Measurements from ENCODE around the gene OLA1.

OLA1 gene

DNA sequence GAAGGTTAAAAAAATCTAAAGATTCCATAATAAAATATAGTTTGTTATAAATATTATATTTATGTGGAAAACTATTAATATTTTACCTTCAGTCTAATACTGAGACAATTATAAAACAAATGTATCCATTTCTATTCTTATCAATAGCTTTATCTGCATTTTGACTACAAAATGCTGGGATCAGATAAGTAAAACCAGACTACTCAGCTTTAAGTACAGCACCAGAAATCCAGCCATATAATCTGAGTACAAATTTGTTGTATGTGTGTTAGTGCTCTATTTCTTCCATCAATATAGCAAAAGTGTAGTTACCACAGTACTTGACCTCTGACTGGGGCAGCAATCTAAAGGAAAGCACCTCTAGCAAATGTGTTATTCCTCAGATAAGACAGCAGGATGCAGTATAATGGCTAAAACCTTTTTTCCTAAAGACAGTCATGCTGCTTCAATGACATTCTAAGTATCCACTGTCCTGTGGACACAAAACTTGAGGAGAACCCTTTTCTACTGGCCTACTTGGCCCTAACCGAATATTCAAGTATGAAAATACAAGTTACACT lies 68.1 kb downstream of the OLA1 start:
- no peak overlapping the region; the same call in 1 of the 2 replicates for H3K27ac ChIP-seq
- TF ChIP-seq, protein P1, sequence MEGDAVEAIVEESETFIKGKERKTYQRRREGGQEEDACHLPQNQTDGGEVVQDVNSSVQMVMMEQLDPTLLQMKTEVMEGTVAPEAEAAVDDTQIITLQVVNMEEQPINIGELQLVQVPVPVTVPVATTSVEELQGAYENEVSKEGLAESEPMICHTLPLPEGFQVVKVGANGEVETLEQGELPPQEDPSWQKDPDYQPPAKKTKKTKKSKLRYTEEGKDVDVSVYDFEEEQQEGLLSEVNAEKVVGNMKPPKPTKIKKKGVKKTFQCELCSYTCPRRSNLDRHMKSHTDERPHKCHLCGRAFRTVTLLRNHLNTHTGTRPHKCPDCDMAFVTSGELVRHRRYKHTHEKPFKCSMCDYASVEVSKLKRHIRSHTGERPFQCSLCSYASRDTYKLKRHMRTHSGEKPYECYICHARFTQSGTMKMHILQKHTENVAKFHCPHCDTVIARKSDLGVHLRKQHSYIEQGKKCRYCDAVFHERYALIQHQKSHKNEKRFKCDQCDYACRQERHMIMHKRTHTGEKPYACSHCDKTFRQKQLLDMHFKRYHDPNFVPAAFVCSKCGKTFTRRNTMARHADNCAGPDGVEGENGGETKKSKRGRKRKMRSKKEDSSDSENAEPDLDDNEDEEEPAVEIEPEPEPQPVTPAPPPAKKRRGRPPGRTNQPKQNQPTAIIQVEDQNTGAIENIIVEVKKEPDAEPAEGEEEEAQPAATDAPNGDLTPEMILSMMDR (conservative IDR thresholded peaks at IDR 0.05): no peak

DNA sequence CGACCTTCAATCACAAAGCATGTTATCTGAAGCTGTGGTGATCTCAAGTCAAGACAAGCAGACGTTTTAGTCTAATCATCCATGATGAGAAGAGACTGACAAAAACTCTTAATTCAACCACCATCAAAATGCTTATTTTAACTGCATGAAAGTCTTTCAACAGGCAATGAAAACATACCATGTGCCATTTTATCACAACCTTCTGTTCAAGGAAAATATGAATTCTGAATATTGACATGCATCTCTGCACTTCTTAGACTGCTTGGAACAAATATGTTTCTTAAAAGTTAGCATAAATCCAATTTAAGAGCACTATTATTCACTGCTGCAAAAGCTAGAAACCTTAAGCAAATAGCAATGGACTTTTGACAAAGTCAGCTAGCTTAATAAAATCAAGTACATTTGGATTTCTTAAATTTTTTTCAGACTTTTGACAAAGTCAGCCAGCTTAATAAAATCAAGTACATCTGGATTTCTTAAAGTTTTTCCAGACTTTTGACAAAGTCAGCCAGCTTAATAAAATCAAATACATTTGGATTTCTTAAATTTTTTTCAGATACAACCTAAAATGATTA lies 70.9 kb downstream of the OLA1 start:
- TF ChIP-seq, protein P1 (conservative IDR thresholded peaks at IDR 0.05): no peak
- H3K27ac ChIP-seq: no peak overlapping the region

DNA sequence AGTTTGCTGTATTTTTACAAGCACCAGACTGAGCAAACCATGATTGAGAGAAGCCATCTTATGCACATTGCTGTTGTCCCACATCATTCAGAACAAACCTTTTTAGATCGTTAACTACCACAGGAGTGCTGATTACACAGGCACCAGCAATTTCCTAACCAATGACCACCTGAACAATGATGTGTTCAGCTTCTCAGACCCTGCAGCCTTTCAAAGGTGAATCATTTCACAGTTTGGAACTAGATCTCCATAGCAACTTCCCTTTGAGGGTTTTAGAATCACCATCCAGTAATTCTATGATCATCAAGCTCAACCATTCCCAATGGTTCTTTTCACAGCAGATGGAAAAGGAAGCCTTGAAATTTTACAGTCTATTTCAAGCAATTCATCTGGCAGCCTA lies 71.4 kb downstream of the OLA1 start:
- no peak overlapping the region for H3K27ac ChIP-seq
- TF ChIP-seq, protein P1 (conservative IDR thresholded peaks at IDR 0.05): no peak

DNA sequence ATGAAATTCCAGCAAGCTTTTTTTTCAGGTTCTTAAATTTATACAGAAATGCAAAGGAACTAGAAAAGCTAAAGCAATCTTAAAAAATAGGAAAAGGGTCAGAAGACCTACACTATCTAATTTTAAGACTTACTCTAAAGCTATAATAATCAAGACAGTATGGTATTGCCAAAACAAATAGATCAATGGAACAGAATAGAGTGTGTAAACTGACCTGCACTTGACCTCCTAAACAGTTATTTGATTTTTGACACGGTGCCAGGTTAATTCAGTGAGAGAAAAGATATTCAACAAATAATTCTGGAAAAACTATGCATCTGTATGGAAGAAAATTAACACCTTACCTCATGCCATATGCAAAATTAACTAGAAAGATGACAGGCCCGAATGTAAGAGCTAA lies 73.6 kb downstream of the OLA1 start:
- H3K27ac ChIP-seq: no peak overlapping the region
- TF ChIP-seq, protein P1 (conservative IDR thresholded peaks at IDR 0.05): no peak

DNA sequence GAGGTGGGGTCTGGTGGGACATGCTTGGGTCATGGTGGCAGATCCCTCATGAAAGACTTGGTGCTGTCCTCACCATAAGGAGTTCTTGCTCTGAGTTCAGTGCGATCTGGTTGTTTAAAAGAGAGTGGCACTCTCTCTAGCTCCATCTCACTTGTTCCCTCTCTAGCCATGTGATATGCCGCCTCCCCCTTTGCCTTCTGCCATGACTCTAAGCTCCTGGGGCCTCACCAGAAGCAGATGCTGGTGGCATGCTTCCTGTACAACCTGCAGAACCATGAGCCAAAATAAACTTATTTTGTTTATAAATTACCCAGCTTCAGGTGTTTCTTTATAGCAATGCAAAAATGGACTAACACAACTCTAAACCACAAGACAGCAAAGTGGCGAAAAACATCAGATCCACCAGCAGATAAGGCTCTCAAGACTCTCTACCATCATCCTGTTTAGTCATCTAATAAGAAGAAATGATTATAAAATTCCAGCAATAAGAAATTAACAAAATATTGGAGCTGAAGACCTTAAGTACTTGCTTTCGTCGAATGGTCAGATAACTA lies 75.5 kb downstream of the OLA1 start:
- TF ChIP-seq, protein P1 (conservative IDR thresholded peaks at IDR 0.05): no peak
- no peak overlapping the region for H3K27ac ChIP-seq

DNA sequence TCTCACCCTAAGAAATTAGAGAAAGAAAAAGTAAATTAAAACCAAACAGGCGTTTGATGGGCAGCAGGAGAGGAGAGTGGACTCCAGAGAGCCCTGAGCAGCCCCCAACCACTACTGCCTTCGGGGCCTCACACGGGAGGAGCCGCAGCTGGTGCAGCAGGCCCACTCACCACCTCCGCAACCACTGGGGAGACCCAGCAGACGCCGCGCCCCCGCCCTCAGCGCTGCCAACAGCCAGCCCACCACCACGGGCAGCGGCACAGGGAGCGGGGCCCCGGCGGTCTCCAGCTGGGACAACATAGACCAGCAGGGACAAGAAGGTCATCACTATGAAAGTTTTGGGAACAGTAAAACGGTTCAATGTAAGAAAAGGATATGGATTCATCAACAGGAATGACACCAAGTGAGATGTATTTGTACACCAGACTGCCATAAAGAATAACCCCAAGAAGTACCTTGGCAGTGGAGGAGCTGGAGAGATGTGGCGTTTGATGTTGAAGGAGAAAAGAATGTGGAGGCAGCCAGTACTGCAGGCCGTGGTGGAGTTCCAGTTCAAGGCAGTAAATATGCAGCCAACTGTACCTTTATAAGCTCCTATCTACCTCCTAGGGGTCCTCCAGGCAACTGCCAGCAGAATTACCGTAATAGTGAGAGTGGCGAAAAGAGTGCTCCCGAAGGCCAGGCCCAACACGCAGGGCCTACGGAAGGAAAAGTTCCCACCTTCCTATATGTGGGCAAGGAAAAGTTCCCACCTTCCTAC lies 76.5 kb downstream of the OLA1 start:
- no peak overlapping the region for H3K27ac ChIP-seq
- TF ChIP-seq, protein P1 (conservative IDR thresholded peaks at IDR 0.05): no peak

DNA sequence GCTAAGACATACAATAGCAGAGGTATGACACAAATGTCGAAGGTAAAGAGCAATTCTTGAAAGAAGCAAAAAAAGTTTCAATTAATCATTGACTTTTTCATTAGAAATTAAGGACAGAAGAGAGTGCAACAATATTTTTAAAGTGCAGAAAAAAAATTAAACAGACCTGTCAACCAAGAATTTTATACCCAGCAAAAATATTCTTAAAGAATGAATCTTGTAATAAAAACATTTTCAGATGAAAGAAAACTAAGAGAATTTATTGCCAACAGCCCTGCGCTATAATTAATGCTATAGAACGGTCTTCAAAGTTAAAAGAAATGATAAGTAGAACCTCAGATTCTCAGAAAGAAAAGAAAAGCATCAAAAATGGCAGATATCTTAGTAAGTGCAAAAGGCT lies 79.0 kb downstream of the OLA1 start:
- TF ChIP-seq, protein P1 (conservative IDR thresholded peaks at IDR 0.05): no peak
- H3K27ac ChIP-seq: no peak overlapping the region
